MM.1S (cell line): ENCODE data around the gene BICD1.

Source experiments
- CTCF ChIP-seq: fragments of 300-600 bp; sonication (generic); IDR thresholded peaks from 2 replicates; pipeline ENCODE4 v1.5.1; 2016; ENCODE audit warnings: antibody characterized with exemption, low read length, mixed read lengths
- EZH2phosphoT487 ChIP-seq: fragments of 300-600 bp; sonication (generic); IDR thresholded peaks from 2 replicates; pipeline ENCODE4 v1.6.1; 2018; ENCODE audit warnings: antibody characterized with exemption, low read length

DNA sequence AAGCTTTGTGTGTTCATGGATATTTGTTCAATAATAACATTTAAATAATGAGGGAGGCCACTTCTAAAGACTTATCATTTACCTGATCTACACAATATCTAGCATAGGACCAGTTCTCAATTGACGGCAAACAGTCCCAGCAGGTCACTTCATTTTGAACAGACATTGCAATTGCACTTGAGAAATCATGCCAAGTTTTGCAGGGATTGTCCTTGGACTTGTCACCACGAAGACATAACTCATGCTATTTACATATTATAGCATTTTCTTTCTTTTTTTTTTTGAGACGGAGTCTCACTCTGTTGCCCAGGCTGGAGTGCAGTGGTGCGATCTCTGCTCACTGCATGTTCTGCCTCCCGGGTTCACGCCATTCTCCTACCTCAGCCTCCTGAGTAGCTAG is 34.5 kb upstream of the BICD1 start:
- TF ChIP-seq CTCF (no peak), EZH2phosphoT487 (no peak)
